K562 (cell line): ENCODE results near the gene TMEM131.

ENCODE experiments used
- CEBPB ChIP-seq: fragments of 450-650 bp; IDR thresholded peaks from 2 replicates; pipeline ENCODE4 v1.6.1; 2016; ENCODE audit warnings: missing genetic modification characterization, missing compliant biosample characterization
- MEF2D ChIP-seq: conservative IDR thresholded peaks from 2 replicates; pipeline ENCODE4 v1.6.1; 2016; ENCODE audit warnings: low read depth, missing genetic modification characterization, missing compliant biosample characterization
- POLR2A ChIP-seq: fragments of 450-650 bp; conservative IDR thresholded peaks from 2 replicates; pipeline ENCODE4 v1.6.1; 2016
- ZFX ChIP-seq: sonication (generic); formaldehyde crosslinking; IDR thresholded peaks from 2 replicates; pipeline ENCODE4 v1.8.0; 2022; ENCODE audit warnings: mild to moderate bottlenecking, missing genetic modification reagents, moderate library complexity
- ZNF639 ChIP-seq, 2 experiments: fragments of 200-800 bp in 1 of 2; sonication (Bioruptor generic) in 1 of 2; sonication (generic) in 1 of 2; formaldehyde crosslinking in 1 of 2; IDR thresholded peaks in 1 of 2; conservative IDR thresholded peaks in 1 of 2; 2 replicates each; pipeline versions ENCODE4 v1.5.0 to v1.6.1; 2016 to 2020; ENCODE audit warnings: missing compliant biosample characterization in 1 of 2, missing genetic modification characterization in 1 of 2, missing genetic modification reagents in 1 of 2
- TF ChIP-seq, protein P1 (sequence below), 2 experiments: fragments of 450-650 bp in 1 of 2; sonication (generic) in 1 of 2; formaldehyde crosslinking in 1 of 2; IDR thresholded peaks; 2 replicates each; pipeline versions ENCODE4 v1.7.1 to v1.9.0; 2016 to 2022; ENCODE audit warnings: inconsistent platforms in 1 of 2, mild to moderate bottlenecking in 1 of 2, missing genetic modification reagents in 1 of 2

DNA sequence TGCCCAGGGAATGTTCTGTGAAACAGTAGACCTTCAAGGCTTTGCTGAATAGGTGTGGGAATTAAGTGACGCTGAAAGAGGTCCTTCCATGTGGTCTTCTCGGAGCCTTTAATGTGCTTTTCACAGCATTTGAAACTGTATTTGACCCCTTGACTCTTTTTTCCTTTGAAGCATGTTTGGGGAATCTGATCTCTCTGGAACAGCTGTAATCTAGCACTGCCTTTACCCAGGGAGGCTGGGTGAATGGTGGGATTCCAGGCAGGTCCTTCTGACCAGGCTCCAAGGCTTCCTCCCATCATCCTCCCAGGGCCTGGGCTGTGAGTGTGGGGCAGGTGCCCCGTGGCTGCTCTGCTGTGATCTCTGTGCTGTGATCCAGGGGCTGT is 278.1 kb downstream of the TMEM131 start:
- no peak for TF ChIP-seq POLR2A
- TF ChIP-seq MEF2D (tag): no peak
- no peak for TF ChIP-seq CEBPB (tag)
- no peak for TF ChIP-seq ZNF639 (CRISPR knock-in tag; conservative IDR thresholded peaks at IDR 0.05 in 1 of 2, IDR thresholded peaks at IDR 0.05 in 1 of 2)
- TF ChIP-seq, protein P1, sequence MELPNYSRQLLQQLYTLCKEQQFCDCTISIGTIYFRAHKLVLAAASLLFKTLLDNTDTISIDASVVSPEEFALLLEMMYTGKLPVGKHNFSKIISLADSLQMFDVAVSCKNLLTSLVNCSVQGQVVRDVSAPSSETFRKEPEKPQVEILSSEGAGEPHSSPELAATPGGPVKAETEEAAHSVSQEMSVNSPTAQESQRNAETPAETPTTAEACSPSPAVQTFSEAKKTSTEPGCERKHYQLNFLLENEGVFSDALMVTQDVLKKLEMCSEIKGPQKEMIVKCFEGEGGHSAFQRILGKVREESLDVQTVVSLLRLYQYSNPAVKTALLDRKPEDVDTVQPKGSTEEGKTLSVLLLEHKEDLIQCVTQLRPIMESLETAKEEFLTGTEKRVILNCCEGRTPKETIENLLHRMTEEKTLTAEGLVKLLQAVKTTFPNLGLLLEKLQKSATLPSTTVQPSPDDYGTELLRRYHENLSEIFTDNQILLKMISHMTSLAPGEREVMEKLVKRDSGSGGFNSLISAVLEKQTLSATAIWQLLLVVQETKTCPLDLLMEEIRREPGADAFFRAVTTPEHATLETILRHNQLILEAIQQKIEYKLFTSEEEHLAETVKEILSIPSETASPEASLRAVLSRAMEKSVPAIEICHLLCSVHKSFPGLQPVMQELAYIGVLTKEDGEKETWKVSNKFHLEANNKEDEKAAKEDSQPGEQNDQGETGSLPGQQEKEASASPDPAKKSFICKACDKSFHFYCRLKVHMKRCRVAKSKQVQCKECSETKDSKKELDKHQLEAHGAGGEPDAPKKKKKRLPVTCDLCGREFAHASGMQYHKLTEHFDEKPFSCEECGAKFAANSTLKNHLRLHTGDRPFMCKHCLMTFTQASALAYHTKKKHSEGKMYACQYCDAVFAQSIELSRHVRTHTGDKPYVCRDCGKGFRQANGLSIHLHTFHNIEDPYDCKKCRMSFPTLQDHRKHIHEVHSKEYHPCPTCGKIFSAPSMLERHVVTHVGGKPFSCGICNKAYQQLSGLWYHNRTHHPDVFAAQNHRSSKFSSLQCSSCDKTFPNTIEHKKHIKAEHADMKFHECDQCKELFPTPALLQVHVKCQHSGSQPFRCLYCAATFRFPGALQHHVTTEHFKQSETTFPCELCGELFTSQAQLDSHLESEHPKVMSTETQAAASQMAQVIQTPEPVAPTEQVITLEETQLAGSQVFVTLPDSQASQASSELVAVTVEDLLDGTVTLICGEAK (IDR thresholded peaks at IDR 0.05): no peak
- TF ChIP-seq, protein P1 (CRISPR knock-in tag; IDR thresholded peaks at IDR 0.05): no peak
- TF ChIP-seq ZFX (CRISPR knock-in tag): no peak
